Lower leg skin (tissue), 4 donors: ENCODE results near the gene ADCY2. TPM values are rescaled to one million over a fixed set of nuclear protein-coding genes. Genes with fewer than 3 reads are reported as not detected.

Source experiments
- DNase-seq, 2 donors: peaks; one replicate each; pipeline ENCODE4 v3.0.0-alpha.2; 2019; ENCODE audit warnings: low spot score in 2 of 2
- H3K4me3 ChIP-seq: fragments of 200-600 bp; sonication (generic); 2 replicates; pipeline ENCODE4 v1.5.1; 2017; ENCODE audit warnings: mild to moderate bottlenecking, low read depth; ENCODE audit not compliant: poor library complexity, severe bottlenecking
- POLR2A ChIP-seq, 2 donors: fragments of 450-650 bp; IDR thresholded peaks; one replicate each; pipeline ENCODE4 v1.6.1; 2016 to 2017; ENCODE audit warnings: antibody characterized with exemption in 2 of 2, mild to moderate bottlenecking in 1 of 2, moderate library complexity in 1 of 2
- WGBS, 2 donors: methylation state at CpG; one replicate each; pipeline ENCODE4 v1.1.5; 2018; 5-methylcytosine and 5-hydroxymethylcytosine counted together
- intact Hi-C: fragments of 100-400 bp; cut with DNase I; formaldehyde crosslinking; loops from one replicate; pipeline ENCODE4 v1.15.0; 2023; ENCODE audit warnings: low total_unique reads
- total RNA-seq, 4 donors: library from RNA; depleted of rRNA; stranded (reverse); fragments of >200 nt; gene quantifications; one replicate each; pipeline ENCODE4 v1.1.0, GENCODE V29; 2016
- TF ChIP-seq, protein P1 (sequence below), 3 donors: fragments of 450-650 bp; IDR thresholded peaks; one replicate each; pipeline ENCODE4 v1.5.1; 2016; ENCODE audit warnings: antibody characterized with exemption in 3 of 3, mild to moderate bottlenecking in 3 of 3, moderate library complexity in 2 of 3

The ADCY2 gene
- total RNA-seq, 4 donors from 2014 or later, result 7.3 to 11.5 (median 8.2) TPM

DNA sequence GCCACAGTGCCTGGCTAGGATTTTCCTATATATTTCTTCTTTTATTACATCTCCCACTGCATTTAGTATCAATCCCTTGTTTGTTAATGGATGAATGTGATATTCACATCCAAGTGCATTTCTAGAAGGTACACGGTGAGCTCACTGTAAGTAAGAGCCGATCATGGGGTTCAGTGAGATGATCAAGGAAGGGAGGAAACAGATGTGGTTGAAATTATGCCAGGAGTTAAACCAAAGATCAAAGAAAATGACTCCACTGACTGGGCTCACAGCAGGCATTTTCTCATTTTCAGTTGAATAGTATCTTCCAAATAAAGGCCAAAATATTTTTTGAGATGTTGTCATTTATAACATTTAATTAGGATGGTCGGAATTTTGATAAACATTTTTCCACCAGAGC is 357.2 kb downstream of the ADCY2 start:
- WGBS, 2 donors, result 42 to 44% methylated on average over 3 of the region's 3 CpGs
- TF ChIP-seq POLR2A (IDR thresholded peaks at IDR 0.05), result no peak
- TF ChIP-seq, protein P1, sequence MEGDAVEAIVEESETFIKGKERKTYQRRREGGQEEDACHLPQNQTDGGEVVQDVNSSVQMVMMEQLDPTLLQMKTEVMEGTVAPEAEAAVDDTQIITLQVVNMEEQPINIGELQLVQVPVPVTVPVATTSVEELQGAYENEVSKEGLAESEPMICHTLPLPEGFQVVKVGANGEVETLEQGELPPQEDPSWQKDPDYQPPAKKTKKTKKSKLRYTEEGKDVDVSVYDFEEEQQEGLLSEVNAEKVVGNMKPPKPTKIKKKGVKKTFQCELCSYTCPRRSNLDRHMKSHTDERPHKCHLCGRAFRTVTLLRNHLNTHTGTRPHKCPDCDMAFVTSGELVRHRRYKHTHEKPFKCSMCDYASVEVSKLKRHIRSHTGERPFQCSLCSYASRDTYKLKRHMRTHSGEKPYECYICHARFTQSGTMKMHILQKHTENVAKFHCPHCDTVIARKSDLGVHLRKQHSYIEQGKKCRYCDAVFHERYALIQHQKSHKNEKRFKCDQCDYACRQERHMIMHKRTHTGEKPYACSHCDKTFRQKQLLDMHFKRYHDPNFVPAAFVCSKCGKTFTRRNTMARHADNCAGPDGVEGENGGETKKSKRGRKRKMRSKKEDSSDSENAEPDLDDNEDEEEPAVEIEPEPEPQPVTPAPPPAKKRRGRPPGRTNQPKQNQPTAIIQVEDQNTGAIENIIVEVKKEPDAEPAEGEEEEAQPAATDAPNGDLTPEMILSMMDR (IDR thresholded peaks at IDR 0.05), result no peak
- H3K4me3 ChIP-seq, result no peak overlapping the region
- intact Hi-C loops, result loop anchor here (10.0 kb wide), 1 partner anchor 988 kb away; no protein-coding TSS in a partner anchor
- DNase-seq, result no peak

DNA sequence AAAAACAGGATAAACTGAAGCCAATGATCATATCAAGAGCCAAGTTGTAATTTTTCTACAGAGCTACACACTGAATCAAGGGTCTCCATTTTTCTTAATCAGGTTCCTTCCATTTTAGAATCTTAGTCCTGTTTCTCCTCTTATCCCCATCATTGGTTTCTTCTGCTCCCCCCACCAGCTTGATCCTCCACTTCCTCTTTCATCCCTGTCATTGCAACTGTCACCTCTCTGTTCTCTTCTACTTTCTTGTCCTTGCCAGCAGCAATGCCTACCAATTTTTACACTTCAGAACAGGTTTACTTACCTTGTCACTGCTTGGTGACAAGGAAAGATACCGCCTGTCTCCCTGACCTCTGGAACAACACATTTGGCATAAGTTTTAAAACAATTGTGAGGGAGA is 357.7 kb downstream of the ADCY2 start:
- H3K4me3 ChIP-seq, result no peak overlapping the region
- WGBS, 2 donors, result 88 to 97% methylated on average over 1 of the region's 1 CpG
- intact Hi-C loops, result loop anchor here (10.0 kb wide), 1 partner anchor 989 kb away; no protein-coding TSS in a partner anchor
- DNase-seq, result no peak
- TF ChIP-seq POLR2A (IDR thresholded peaks at IDR 0.05), result no peak
- TF ChIP-seq, protein P1 (IDR thresholded peaks at IDR 0.05), result no peak

DNA sequence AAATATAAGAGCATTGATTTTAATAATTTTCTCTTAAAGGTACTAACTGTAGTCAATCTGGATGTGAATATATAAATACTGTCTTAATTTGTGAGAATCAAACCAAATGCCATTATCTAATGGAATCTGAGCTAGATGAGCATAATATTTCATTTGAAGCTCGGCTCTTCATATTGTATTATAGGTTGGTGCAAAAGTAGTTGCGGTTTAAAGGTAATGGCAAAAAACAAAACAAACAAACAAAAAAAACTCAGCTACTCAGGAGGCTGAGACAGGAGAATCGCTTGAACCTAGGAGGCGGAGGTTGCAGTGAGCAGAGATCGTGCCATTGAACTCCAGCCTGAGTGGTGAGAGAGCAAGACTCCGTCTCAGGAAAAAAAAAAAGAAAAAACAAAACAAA is 358.6 kb downstream of the ADCY2 start:
- 91 to 95% methylated on average over 6 of the region's 6 CpGs for WGBS, 2 donors

DNA sequence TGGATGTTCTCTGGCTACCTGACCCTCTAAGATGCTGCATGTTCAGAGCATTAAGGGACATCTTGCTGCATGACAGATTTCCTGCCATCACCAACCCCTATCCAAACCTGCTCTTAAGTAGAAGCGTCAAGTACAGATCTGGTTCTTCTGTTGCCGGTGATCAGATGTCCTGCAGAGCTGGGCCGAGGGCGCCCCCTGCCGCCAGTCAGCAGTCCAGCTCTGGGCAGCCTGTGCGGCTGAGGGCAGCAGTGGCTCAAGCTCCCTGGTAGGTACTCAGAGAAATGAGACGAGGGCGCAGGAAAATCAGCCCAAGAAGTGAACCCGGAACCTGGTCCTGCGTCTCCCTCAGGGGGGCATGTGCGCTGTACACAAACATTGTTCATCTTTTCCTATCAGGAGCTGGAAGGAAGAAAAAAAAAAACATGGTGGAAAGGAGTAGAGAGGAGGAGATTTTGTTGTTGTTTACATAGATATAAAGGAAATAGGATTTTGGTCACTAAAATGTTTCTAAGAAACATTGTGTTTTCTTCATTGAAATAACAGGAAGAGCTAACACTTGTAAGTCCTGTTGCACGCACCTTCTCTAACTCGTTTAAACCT is 359.2 kb downstream of the ADCY2 start:
- TF ChIP-seq POLR2A (IDR thresholded peaks at IDR 0.05), result no peak
- TF ChIP-seq, protein P1 (IDR thresholded peaks at IDR 0.05), result no peak
- intact Hi-C loops, result loop anchor here (10.0 kb wide), 1 partner anchor 990 kb away; no protein-coding TSS in a partner anchor

More for the DNA sequence above, 358.6 kb downstream of the ADCY2 start:
- H3K4me3 ChIP-seq, result no peak overlapping the region
- intact Hi-C loops, result loop anchor here (10.0 kb wide), 1 partner anchor 990 kb away; no protein-coding TSS in a partner anchor
- TF ChIP-seq, protein P1 (IDR thresholded peaks at IDR 0.05), result no peak
- no peak for TF ChIP-seq POLR2A (IDR thresholded peaks at IDR 0.05)
- DNase-seq, result no peak

DNA sequence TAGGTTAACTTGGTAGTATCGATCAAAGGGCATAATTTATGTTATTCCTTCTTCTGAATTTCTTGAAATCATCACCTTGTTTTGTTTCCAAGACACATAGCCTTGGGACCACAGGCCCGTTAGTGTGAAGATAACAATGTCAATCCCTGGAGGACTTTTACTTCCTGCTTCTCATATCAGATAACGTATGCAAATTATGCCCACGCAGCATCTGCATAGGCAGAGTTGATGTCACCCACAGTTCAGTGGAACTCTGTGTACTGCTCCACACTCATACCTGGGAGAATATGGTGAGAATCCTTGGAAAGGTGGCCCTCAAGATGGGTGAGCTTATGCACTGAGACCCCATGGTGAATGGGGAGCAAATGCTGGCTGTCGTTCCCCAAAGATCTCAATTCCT is 360.0 kb downstream of the ADCY2 start:
- intact Hi-C loops, result loop anchor here (10.0 kb wide), 1 partner anchor 991 kb away; no protein-coding TSS in a partner anchor
- H3K4me3 ChIP-seq, result no peak overlapping the region
- no peak for TF ChIP-seq POLR2A (IDR thresholded peaks at IDR 0.05)
- TF ChIP-seq, protein P1 (IDR thresholded peaks at IDR 0.05), result no peak
- WGBS, 2 donors, result 75 to 79% methylated on average over 5 of the region's 5 CpGs
- DNase-seq, result no peak

More for the DNA sequence above, 359.2 kb downstream of the ADCY2 start:
- WGBS, 2 donors, result 52 to 67% methylated on average over 13 of the region's 13 CpGs
- DNase-seq, result no peak
- no peak overlapping the region for H3K4me3 ChIP-seq
